Fibroblast of skin of left quadriceps (primary cell): ENCODE results near the gene SHMT2.
"Not testable (repeated sequence)": the region's sequence is repeated elsewhere in the genome, so short reads cannot be mapped to it uniquely, and the experiment has no call there.

Experiments used
- DNase-seq, 2 experiments: peaks; one replicate each; pipeline ENCODE4 v3.0.0-alpha.2; 2013; ENCODE audit warnings: low read depth in 2 of 2

The SHMT2 gene

GRCh38 chr12:57262126-57262822 is 32.8 kb downstream of the SHMT2 start:
- no peak for DNase-seq

DNA sequence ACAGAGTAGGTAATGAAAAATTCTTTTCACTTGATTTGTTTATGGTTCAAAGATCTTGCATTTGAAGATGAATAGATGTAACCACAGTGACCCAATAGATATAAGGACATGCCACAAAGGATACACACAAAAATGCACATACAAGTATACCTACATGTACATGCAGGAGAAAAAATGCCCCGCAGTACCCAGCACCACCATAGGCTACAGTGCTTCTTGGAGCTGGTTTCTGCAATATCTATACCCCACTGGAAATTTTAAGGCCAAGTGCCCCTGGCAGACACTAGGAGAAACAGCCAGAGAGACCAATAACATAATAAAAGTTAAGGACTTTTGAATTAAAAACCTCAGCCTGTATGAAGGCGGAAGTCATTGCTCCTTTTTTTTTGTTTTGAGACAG is 33.6 kb downstream of the SHMT2 start:
- DNase-seq = no peak

GRCh38 chr12:57266681-57267080 is 37.2 kb downstream of the SHMT2 start:
- no peak for DNase-seq

- DNase-seq = no peak
Observed at GRCh38 chr12:57268264-57268663, 38.8 kb downstream of the SHMT2 start.

DNA sequence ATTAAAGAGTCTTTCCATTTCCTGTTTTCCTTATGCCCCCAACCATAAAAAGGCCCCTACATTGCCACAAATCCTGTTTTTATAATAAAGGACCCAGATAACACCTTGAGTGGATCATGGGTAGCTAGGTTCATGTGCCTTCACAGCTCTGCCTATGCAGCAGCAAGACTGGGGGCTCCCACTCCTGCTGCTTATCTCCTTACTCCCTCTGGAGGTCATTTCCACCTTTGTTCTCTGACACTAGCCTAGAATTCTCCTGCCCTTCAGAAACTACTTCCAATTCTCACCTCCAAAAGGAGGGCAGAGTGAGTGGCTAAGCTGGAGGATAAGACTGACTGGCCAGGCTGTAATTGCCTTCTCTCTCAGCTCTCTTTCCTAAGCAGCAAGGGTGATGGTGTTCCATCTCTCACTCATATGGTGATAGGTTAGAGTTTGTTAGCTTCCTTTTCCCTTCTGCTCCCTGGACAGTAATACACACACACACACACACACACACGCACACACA is 41.5 kb downstream of the SHMT2 start:
- no peak for DNase-seq

GRCh38 chr12:57272337-57273151 is 43.0 kb downstream of the SHMT2 start:
- no peak for DNase-seq

DNA sequence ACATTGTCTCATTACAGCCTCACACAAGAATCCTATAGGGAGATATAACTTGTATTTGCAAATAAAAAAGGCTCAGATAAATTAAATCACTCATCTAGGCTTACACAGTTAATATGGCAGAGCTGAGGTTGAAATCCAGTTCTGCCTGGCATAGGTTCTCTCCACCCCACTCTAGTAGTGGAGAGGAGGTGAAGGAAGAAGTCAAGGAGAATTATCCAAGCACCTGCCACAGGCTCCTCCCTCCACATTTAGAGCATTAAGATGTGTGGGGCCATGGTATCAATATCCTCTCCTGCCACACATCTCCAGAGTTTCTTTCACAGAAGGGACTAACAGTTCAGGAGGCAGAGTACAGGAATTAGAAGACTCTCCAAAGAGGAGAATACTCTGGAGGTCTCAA is 44.0 kb downstream of the SHMT2 start:
- DNase-seq = no peak

DNA sequence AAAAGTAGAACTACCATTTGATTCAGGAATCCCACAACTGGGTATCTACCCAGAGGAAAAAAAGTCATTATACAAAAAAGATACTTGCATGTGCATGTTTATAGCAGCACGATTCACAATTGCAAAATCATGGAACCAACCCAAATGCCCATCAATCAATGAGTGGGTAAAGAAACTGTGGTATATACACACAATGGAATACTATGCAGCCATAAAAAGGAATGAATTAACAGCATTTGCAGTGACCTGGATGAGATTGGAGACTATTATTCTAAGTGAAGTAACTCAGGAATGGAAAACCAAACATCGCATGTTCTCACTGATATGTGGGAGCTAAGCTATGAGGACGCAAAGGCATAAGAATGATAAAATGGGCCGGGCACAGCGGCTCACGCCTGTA is 46.7 kb downstream of the SHMT2 start:
- DNase-seq = not testable (repeated sequence)

DNA sequence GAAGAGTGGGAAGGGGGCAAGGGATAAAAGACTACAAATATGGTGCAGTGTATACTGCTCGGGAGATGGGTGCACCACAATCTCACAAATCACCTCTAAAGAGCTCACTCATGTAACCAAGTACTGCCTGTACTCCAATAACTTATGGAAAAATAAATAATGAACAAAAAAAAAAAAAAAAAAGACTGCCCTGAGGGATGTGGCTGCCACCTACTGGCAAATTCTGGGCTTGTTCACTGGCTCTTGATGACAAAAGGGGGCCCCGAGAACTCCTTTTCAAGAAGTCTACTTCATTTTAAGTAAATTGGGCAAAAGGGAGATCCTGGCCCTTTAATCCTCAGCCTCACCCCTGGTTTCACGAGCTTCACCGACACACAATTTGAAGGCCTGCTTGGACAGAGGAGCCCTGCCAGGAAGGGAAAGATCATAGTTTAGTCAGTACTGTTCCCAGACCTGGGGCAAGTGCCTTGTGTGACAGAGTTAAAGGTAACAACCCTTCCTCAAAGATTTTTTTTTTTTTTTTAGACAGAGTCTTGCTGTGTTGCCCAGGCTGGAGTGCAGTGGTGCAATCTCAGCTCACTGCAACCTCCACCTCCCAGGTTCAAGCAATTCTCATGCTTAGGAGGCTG is 47.5 kb downstream of the SHMT2 start:
- DNase-seq = no peak

DNA sequence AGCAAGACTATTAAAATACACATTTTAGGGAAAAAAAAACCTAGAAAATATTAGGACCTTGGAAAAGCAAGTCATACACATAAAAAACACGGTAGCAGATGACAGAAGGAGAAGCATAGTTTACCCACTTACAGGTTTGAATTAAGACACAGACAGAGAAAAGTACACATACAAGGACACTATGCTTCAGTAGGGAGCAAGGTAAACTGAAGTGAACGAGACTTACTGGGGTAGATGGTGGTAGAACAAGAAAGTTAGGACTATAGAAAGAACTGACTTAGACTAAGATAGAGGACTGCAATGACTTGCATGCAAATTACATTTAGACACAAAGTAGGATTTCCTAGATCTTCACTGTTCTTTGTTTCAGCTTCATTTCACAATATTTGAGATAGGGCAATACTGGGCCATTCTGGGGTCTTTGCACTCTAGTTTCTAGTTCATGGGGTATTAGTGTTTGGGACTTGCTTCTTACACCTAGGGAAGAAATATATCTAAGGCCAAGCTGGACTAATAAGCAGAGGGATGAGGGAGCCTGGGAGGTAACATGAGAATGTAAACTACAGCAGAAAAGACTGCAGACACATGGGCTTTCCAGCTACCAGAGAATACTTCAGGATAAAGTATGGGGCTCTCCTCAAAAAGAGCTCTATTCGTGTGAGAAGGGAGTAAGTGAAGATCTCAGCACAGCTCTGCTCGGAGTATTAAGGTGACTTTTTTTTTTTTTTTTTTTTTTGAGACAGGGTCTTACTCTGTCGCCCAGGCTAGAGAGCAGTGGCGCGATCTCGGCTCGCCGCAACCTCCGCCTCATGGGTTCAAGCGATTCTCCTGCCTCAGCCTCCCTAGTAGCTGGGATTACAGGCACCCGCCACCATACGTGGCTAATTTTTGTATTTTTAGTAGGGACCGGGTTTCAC is 49.2 kb downstream of the SHMT2 start:
- no peak for DNase-seq

GRCh38 chr12:57280211-57281062 is 50.9 kb downstream of the SHMT2 start:
- DNase-seq = peak; percentile 79 to 81

DNA sequence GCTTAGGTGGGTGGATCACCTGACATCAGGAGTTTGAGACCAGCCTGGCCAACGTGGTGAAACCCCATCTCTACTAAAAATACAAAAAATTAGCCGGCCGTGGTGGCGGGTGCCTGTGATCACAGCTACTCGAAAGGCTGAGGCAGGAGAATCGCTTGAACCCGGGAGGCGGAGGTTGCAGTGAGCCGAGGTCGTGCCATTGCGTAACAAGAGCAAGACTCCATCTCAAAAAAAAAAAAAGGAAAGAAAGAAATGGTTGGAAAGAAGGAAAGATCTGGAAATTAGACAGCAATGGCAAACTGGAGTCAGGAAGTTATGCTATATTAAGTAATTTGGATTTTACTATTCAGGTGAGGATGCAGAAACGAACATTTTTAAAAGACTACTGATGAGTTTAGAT is 52.6 kb downstream of the SHMT2 start:
- not testable (repeated sequence) for DNase-seq
